Breast epithelium (tissue), 3 donors: ENCODE measurements around the gene LRRTM4.

Experiments used
- POLR2A ChIP-seq: fragments of 450-650 bp; IDR thresholded peaks from one replicate; pipeline ENCODE4 v1.6.1; 2016; ENCODE audit warnings: antibody characterized with exemption, mild to moderate bottlenecking, moderate library complexity
- POLR2AphosphoS5 ChIP-seq, 3 donors: sonication (generic); formaldehyde crosslinking; IDR thresholded peaks; one replicate each; pipeline ENCODE4 v1.6.1; 2017; ENCODE audit warnings: antibody characterized with exemption in 3 of 3
- TF ChIP-seq, protein P1 (sequence below), 3 donors: fragments of 450-650 bp; IDR thresholded peaks; one replicate each; pipeline ENCODE4 v1.5.1; 2016 to 2017; ENCODE audit warnings: antibody characterized with exemption in 3 of 3, mild to moderate bottlenecking in 3 of 3, moderate library complexity in 3 of 3

DNA sequence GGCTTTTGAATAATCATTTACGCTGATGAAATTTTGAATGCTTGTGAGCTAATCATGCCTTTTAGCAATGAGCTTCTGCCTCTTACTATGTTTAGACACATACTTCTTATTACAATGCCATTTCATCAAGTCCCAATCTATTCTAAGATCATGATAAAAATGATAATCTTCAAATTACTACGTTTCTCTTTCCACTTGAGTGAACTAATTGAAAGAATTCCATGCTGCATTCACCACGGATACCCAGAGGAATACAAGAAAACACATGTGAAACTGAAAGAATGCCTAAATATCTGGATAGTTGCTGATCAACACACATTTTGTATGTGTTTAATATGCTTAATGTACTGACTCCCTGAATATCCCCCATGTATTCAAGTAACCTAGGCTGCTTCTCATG lies 62.3 kb downstream of the LRRTM4 start:
- TF ChIP-seq, protein P1, sequence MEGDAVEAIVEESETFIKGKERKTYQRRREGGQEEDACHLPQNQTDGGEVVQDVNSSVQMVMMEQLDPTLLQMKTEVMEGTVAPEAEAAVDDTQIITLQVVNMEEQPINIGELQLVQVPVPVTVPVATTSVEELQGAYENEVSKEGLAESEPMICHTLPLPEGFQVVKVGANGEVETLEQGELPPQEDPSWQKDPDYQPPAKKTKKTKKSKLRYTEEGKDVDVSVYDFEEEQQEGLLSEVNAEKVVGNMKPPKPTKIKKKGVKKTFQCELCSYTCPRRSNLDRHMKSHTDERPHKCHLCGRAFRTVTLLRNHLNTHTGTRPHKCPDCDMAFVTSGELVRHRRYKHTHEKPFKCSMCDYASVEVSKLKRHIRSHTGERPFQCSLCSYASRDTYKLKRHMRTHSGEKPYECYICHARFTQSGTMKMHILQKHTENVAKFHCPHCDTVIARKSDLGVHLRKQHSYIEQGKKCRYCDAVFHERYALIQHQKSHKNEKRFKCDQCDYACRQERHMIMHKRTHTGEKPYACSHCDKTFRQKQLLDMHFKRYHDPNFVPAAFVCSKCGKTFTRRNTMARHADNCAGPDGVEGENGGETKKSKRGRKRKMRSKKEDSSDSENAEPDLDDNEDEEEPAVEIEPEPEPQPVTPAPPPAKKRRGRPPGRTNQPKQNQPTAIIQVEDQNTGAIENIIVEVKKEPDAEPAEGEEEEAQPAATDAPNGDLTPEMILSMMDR (IDR thresholded peaks at IDR 0.05): no peak
- TF ChIP-seq POLR2AphosphoS5 (IDR thresholded peaks at IDR 0.05) (no peak), POLR2A (no peak)
